ENCODE data around the gene IQSEC1.

- TF ChIP-seq CTCF (conservative IDR thresholded peaks at IDR 0.05; ENCODE audit: low read depth in 2 of 2) (no peak), EZH2 (IDR thresholded peaks at IDR 0.05; ENCODE audit: low read depth, unreplicated experiment) (no peak), ETS1 (IDR thresholded peaks at IDR 0.05) (no peak), REST (IDR thresholded peaks at IDR 0.05; ENCODE audit: unreplicated experiment) (no peak), POLR2AphosphoS5 (IDR thresholded peaks at IDR 0.05; ENCODE audit: low read depth) (no peak), EZH2phosphoT487 (IDR thresholded peaks at IDR 0.05; ENCODE audit: unreplicated experiment) (no peak), STAT1 (IDR thresholded peaks at IDR 0.05; ENCODE audit: unreplicated experiment) (no peak), NANOG (IDR thresholded peaks at IDR 0.05; ENCODE audit: borderline replicate concordance) (no peak), CREB1 (CRISPR knock-in tag; IDR thresholded peaks at IDR 0.05; ENCODE audit: low read depth) (no peak), ZNF331 (CRISPR knock-in tag; IDR thresholded peaks at IDR 0.05; ENCODE audit: low read depth) (no peak), JUNB (IDR thresholded peaks at IDR 0.05; ENCODE audit: unreplicated experiment) (no peak), ZNF462 (CRISPR knock-in tag; IDR thresholded peaks at IDR 0.05) (no peak), ZNF114 (CRISPR knock-in tag; IDR thresholded peaks at IDR 0.05) (no peak)
These were observed 112.1 kb downstream of the IQSEC1 start for GRCh38 chr3:12961007-12961696.
